GM19372 (cell line): Measurements from ENCODE around the gene ABCG4.
A peak's percentile ranks its signal among the peaks of the same experiment; 100 is the strongest.
"Not testable (repeated sequence)": the region's sequence is repeated elsewhere in the genome, so short reads cannot be mapped to it uniquely, and the experiment has no call there.

ENCODE experiments used
- ATAC-seq: cut with Tn5 transposase; IDR thresholded peaks from one replicate; pipeline ENCODE4 v1.9.1; 2021; ENCODE audit warnings: mild to moderate bottlenecking, low read depth, moderate library complexity; ENCODE audit not compliant: unreplicated experiment

ABCG4 gene

GRCh38 chr11:119115484-119116234, 33.2 kb upstream of the ABCG4 start:
- ATAC-seq, result no peak

GRCh38 chr11:119116235-119116594, 32.6 kb upstream of the ABCG4 start:
- ATAC-seq, result no peak

GRCh38 chr11:119116601-119117000, 32.3 kb upstream of the ABCG4 start:
- no peak for ATAC-seq

- no peak for ATAC-seq
Measured at GRCh38 chr11:119117004-119117706, 31.7 kb upstream of the ABCG4 start.

GRCh38 chr11:119118227-119118626, 30.6 kb upstream of the ABCG4 start:
- no peak for ATAC-seq

GRCh38 chr11:119118946-119119345, 29.9 kb upstream of the ABCG4 start:
- no peak for ATAC-seq

GRCh38 chr11:119120639-119121007, 28.2 kb upstream of the ABCG4 start:
- no peak for ATAC-seq

GRCh38 chr11:119121008-119121810, 27.6 kb upstream of the ABCG4 start, which contains the start of gene HINFP:
HINFP (plus strand) TSS chr11:119121580; CDS start chr11:119126945, 5,365 bp downstream.
- peak; percentile 97 for ATAC-seq

- peak; percentile 1 for ATAC-seq
Measured at GRCh38 chr11:119121811-119122124, 27.1 kb upstream of the ABCG4 start.

- ATAC-seq, result no peak
Measured at GRCh38 chr11:119125821-119126220, 23.0 kb upstream of the ABCG4 start.

GRCh38 chr11:119126675-119127268, 22.1 kb upstream of the ABCG4 start:
- ATAC-seq, result no peak

GRCh38 chr11:119130662-119131061, 18.2 kb upstream of the ABCG4 start:
- ATAC-seq, result no peak

- ATAC-seq, result no peak
Measured at GRCh38 chr11:119134389-119134978, 14.4 kb upstream of the ABCG4 start.

- not testable (repeated sequence) for ATAC-seq
Measured at GRCh38 chr11:119139276-119139675, 9.6 kb upstream of the ABCG4 start.

GRCh38 chr11:119144825-119145486, 3.9 kb upstream of the ABCG4 start:
- peak; percentile 54 for ATAC-seq

GRCh38 chr11:119145551-119145950, 3.3 kb upstream of the ABCG4 start:
- ATAC-seq, result no peak

- no peak for ATAC-seq
Measured at GRCh38 chr11:119147604-119148333, 1.1 kb upstream of the ABCG4 start.

- no peak for ATAC-seq
Measured at GRCh38 chr11:119148720-119149017, 183 bp upstream of the ABCG4 start.

GRCh38 chr11:119149786-119150275, 979 bp downstream of the ABCG4 start:
- no peak for ATAC-seq
